H54 (cell line): Measurements from ENCODE around the gene CNIH2.

ENCODE experiments used
- DNase-seq: peaks from one replicate; pipeline ENCODE4 v3.0.0; 2011; ENCODE audit warnings: low spot score, mixed read lengths; ENCODE audit not compliant: insufficient read length
- FAIRE-seq: peaks from 3 replicates; lab custom pipeline; 2011; peaks lifted over from hg19 to GRCh38; lab: Jason Lieb, UNC
- POLR2A ChIP-seq: IDR thresholded peaks from 2 replicates; pipeline ENCODE4 v1.6.1; 2011; ENCODE audit warnings: low read depth, mild to moderate bottlenecking, low read length

The CNIH2 gene

GRCh38 chr11:66277471-66278362 lies at the start of gene CNIH2:
Gene CNIH2 (plus strand): TSS chr11:66278175. CDS start chr11:66278457, 282 bp downstream.
- no peak for FAIRE-seq
- peak; percentile 7; the same call in 1 of the 2 replicates for TF ChIP-seq POLR2A
- DNase-seq, result no peak

GRCh38 chr11:66228521-66228920 lies 49.5 kb upstream of the CNIH2 start:
- DNase-seq (no peak), FAIRE-seq (no peak)
- no peak for TF ChIP-seq POLR2A

GRCh38 chr11:66230156-66230555 lies 47.8 kb upstream of the CNIH2 start:
- TF ChIP-seq POLR2A, result no peak
- FAIRE-seq (no peak), DNase-seq (no peak)

GRCh38 chr11:66230978-66231377 lies 47.0 kb upstream of the CNIH2 start:
- DNase-seq (no peak), FAIRE-seq (no peak)
- no peak for TF ChIP-seq POLR2A

GRCh38 chr11:66231561-66231960 lies 46.4 kb upstream of the CNIH2 start:
- DNase-seq (no peak), FAIRE-seq (no peak)
- TF ChIP-seq POLR2A, result no peak

- TF ChIP-seq POLR2A, result no peak
- DNase-seq (no peak), FAIRE-seq (no peak)
Observed at GRCh38 chr11:66232769-66233168, 45.2 kb upstream of the CNIH2 start.

DNA sequence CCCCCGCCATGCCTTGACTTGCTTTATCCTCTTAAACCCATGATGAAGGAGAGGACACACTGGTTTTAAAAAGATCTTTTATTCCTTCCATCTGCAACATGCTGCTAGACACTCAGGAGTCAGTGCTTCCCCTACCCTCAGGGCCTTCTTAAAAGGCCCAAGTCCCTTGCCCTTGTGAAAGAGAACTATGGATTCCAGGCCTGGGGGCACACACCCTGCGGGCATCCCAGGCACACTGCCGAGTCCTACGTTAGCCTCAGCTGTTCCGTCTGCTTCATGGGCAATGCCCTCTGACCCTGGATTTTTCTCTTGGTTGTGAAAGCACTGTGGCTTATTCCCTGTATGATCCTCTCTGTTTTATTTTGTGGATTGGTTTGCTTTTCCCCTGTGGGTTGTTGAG lies 44.7 kb upstream of the CNIH2 start:
- TF ChIP-seq POLR2A, result no peak
- FAIRE-seq, result no peak
- DNase-seq, result no peak

DNA sequence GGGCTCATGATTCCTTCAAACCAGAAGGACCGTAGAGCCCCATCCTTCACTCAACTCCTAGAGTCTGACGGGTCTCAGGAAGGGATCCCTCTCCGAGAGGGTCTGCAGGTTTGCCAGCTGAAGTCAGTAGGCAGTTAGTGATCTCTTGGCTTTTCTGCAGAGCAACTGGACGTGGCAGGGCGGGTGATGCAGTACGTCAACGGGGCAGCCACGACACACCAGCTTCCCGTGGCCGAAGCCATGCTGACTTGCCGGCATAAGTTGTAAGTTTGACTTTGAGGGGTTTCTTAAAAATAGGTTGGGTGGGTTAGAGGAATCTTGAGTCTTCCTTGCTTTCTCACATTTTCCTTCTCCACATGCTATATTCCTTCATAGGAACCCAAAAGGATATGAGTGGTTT lies 42.8 kb upstream of the CNIH2 start:
- DNase-seq, result no peak
- no peak for TF ChIP-seq POLR2A
- FAIRE-seq, result no peak

GRCh38 chr11:66237867-66238266 lies 40.1 kb upstream of the CNIH2 start:
- no peak for TF ChIP-seq POLR2A
- no peak for DNase-seq
- no peak for FAIRE-seq

DNA sequence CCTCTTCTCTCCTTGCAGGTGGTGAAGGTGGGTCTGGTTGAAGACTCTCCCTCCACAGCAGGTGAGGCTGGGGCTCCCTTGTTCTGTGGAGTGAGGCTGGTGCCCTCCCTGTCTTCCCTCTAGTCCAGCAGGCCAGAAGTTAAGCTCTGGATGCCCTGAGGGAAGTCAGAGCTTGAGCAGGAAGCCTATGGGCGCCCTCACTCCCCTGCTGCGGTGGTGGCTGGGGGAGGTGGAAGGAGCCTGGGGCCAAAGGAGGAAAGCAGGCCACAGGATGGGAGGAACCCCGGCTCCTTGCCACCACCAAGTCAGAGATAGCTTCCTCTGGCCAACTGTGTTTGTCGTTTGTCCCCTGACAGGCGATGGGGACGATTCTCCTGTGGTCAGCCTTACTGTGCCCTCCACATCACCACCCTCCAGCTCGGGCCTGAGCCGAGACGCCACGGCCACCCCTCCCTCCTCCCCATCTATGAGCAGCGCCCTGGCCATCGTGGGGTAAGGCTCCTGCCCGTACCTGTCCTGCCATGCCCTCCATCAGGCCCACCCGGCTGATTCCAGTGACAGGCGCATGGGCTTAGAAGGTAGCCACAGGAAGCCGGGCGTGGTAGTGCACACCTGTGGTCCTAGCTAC lies 39.1 kb upstream of the CNIH2 start:
- FAIRE-seq (no peak), DNase-seq (no peak)
- no peak for TF ChIP-seq POLR2A

GRCh38 chr11:66239511-66239910 lies 38.5 kb upstream of the CNIH2 start:
- DNase-seq, result no peak
- TF ChIP-seq POLR2A, result no peak
- FAIRE-seq, result no peak

DNA sequence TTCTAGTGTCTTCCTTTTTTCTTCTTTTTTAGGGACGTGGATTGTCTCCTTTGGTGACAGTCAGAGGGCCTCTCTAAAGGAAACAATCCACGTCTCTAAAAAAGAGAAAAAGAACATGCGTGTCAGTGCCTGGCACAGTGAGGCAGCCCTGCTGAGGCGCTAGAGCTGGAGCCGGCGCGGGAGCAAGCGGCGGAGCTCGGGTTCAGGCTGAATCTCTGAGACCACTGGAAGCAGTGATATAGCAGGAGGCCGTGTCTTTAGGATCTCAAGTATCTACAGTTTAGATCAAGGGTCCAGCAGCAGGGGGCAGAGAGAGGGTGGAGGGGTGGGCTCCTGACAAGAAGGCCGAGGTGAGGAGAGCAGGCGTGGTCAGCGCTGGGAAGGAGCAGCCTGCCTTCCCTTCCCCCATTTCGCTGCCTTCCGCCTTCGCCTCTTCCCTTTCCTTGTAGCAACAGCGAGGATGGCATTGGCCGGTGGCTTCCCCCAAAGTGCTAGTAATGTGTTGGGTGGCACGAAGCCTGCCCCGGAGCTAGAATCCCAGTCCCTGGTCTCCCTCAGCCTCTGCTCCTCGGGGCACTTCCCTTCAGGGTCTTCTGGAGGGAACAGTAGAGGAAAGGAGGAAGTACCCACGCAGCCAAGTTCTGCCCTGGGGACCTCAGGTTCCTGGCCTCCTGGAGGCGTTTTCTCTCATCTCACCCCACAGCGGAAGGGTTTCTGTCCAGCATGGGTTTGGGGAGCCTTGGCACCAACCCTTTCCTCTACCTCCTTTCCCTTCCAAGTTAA lies 37.8 kb upstream of the CNIH2 start:
- DNase-seq (no peak), FAIRE-seq (no peak)

GRCh38 chr11:66240781-66241136 lies 37.2 kb upstream of the CNIH2 start:
- DNase-seq (no peak), FAIRE-seq (no peak)
- no peak for TF ChIP-seq POLR2A

More for the DNA sequence above, 37.8 kb upstream of the CNIH2 start:
- no peak for TF ChIP-seq POLR2A
